ENCODE data around the gene UXS1.

DNA sequence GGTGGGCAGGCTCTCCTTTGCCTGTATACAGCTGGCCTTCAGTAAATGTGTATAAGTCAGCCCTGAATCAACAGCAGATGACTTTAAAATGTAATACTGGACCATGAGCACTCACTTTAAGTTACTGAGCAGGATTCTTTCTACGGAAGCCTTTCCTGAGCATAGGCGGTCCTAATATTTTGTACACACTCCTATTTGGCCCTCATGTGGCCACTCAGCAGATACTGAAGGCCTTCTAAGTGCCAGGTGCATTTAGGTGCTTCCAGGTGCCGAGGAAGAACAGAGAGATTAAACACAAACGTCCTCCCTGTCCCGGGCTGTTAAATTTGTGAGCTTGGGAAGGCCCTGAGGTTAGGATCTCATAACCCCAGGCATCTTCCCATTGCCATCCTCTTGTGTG lies 27.0 kb downstream of the UXS1 start:
- TF ChIP-seq EZH2phosphoT487 (IDR thresholded peaks at IDR 0.05; ENCODE audit: low read depth) = no peak
- TF ChIP-seq, protein P1, sequence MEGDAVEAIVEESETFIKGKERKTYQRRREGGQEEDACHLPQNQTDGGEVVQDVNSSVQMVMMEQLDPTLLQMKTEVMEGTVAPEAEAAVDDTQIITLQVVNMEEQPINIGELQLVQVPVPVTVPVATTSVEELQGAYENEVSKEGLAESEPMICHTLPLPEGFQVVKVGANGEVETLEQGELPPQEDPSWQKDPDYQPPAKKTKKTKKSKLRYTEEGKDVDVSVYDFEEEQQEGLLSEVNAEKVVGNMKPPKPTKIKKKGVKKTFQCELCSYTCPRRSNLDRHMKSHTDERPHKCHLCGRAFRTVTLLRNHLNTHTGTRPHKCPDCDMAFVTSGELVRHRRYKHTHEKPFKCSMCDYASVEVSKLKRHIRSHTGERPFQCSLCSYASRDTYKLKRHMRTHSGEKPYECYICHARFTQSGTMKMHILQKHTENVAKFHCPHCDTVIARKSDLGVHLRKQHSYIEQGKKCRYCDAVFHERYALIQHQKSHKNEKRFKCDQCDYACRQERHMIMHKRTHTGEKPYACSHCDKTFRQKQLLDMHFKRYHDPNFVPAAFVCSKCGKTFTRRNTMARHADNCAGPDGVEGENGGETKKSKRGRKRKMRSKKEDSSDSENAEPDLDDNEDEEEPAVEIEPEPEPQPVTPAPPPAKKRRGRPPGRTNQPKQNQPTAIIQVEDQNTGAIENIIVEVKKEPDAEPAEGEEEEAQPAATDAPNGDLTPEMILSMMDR (IDR thresholded peaks at IDR 0.05; ENCODE audit: low read depth, low read length) = no peak
